HL-60 (cell line): ENCODE results near the gene TYMP.

Source experiments
- CTCF ChIP-seq: IDR thresholded peaks from one replicate; pipeline ENCODE4 v1.5.1; 2011; ENCODE audit warnings: low read length, control low read depth, inconsistent platforms; ENCODE audit not compliant: insufficient read depth
- POLR2AphosphoS5 ChIP-seq: IDR thresholded peaks from 2 replicates; pipeline ENCODE4 v1.6.1; 2012; ENCODE audit warnings: low read depth

- TF ChIP-seq POLR2AphosphoS5 (no peak), CTCF (no peak)
Measured at GRCh38 chr22:50502096-50502495, 27.7 kb downstream of the TYMP start.
